K562 (cell line): Measurements from ENCODE around the gene CLTC. TPM values are rescaled to one million over a fixed set of nuclear protein-coding genes. Genes with fewer than 3 reads are reported as not detected.

ENCODE experiments used
- ATF1 ChIP-seq, 2 experiments: fragments of 450-650 bp in 1 of 2; IDR thresholded peaks; 2 replicates each; pipeline ENCODE4 v1.6.1; 2016; ENCODE audit warnings: missing compliant biosample characterization in 1 of 2, missing genetic modification characterization in 1 of 2
- ESRRA ChIP-seq: fragments of 450-650 bp; IDR thresholded peaks from 2 replicates; pipeline ENCODE4 v1.6.1; 2014; ENCODE audit warnings: low read depth, mild to moderate bottlenecking, moderate library complexity, borderline replicate concordance
- FIP1L1 ChIP-seq: fragments of 200-400 bp; formaldehyde crosslinking; IDR thresholded peaks from 2 replicates; pipeline ENCODE4 v1.6.1; 2018; ENCODE audit warnings: mild to moderate bottlenecking, low read depth, low read length; ENCODE audit not compliant: poor library complexity, severe bottlenecking
- GABPB1 ChIP-seq: sonication (generic); formaldehyde crosslinking; IDR thresholded peaks from 2 replicates; pipeline ENCODE4 v1.8.0; 2022; ENCODE audit warnings: mild to moderate bottlenecking, missing genetic modification reagents
- MEIS2 ChIP-seq: fragments of 450-650 bp; IDR thresholded peaks from 2 replicates; pipeline ENCODE4 v1.6.1; 2014; ENCODE audit warnings: mild to moderate bottlenecking; ENCODE audit not compliant: partially characterized antibody
- NR2C2 ChIP-seq, 2 experiments: fragments of 200-800 bp in 1 of 2; sonication (Bioruptor generic) in 1 of 2; sonication (generic) in 1 of 2; formaldehyde crosslinking in 1 of 2; IDR thresholded peaks; 2 replicates each; pipeline versions ENCODE4 v1.6.1 to v1.8.0; 2016 to 2022; ENCODE audit warnings: mild to moderate bottlenecking in 1 of 2, missing compliant biosample characterization in 1 of 2, missing genetic modification characterization in 1 of 2, missing genetic modification reagents in 1 of 2
- SP1 ChIP-seq: sonication (generic); formaldehyde crosslinking; IDR thresholded peaks from 2 replicates; pipeline ENCODE4 v1.8.1; 2022; ENCODE audit warnings: mild to moderate bottlenecking, missing genetic modification reagents
- TAF1 ChIP-seq: IDR thresholded peaks from 2 replicates; pipeline ENCODE4 v1.6.1; 2011; ENCODE audit warnings: mild to moderate bottlenecking, low read length, moderate library complexity; ENCODE audit not compliant: insufficient read depth, control insufficient read depth, severe bottlenecking; ENCODE audit errors: extremely low read depth
- TCF3 ChIP-seq: sonication (generic); formaldehyde crosslinking; IDR thresholded peaks from 2 replicates; pipeline ENCODE4 v1.4.0; 2020; ENCODE audit warnings: mild to moderate bottlenecking, missing genetic modification reagents
- polyA plus RNA-seq, 8 experiments: library from polyadenylated mRNA; depleted of rRNA in 4 of 8; stranded (reverse) in 5 of 8; unstranded in 3 of 8; fragments of >200 nt; fragmentation: Nextera tagmentation in 2 of 8; fragmentation: Illumina TruSeq in 1 of 8; extraction: Ambion mirVana in 2 of 8; extraction: Trizol in 1 of 8; gene quantifications; 2 replicates each; pipeline versions ENCODE4 v1.2.1 to v1.2.3, GENCODE V29; 2011 to 2014; ENCODE audit warnings: inconsistent platforms in 1 of 8, missing spikeins in 1 of 8
- total RNA-seq, 7 experiments: library from RNA; depleted of rRNA in 6 of 7; stranded (reverse); fragments of >200 nt in 6 of 7; fragmentation: Illumina TruSeq in 2 of 7; extraction: Trizol in 2 of 7; gene quantifications; 2 replicates each; pipeline versions ENCODE4 v1.2.1 to v1.2.3, GENCODE V29; 2011 to 2021; ENCODE audit warnings: low replicate concordance in 1 of 7
- TF ChIP-seq, protein P1 (sequence below): sonication (generic); formaldehyde crosslinking; IDR thresholded peaks from 2 replicates; pipeline ENCODE4 v1.8.0; 2022; ENCODE audit warnings: missing genetic modification reagents, mild to moderate bottlenecking, moderate library complexity, borderline replicate concordance
- TF ChIP-seq, protein P2 (sequence below), 2 experiments: fragments of 450-650 bp; IDR thresholded peaks; 2 replicates each; pipeline ENCODE4 v1.6.1; 2016

The CLTC gene
- total and polyA plus RNA-seq, 9 of the 15 experiments (the other 6 are each of a cell fraction or from before 2014, with no cell fraction given), result 115 to 267 (median 174) TPM

DNA sequence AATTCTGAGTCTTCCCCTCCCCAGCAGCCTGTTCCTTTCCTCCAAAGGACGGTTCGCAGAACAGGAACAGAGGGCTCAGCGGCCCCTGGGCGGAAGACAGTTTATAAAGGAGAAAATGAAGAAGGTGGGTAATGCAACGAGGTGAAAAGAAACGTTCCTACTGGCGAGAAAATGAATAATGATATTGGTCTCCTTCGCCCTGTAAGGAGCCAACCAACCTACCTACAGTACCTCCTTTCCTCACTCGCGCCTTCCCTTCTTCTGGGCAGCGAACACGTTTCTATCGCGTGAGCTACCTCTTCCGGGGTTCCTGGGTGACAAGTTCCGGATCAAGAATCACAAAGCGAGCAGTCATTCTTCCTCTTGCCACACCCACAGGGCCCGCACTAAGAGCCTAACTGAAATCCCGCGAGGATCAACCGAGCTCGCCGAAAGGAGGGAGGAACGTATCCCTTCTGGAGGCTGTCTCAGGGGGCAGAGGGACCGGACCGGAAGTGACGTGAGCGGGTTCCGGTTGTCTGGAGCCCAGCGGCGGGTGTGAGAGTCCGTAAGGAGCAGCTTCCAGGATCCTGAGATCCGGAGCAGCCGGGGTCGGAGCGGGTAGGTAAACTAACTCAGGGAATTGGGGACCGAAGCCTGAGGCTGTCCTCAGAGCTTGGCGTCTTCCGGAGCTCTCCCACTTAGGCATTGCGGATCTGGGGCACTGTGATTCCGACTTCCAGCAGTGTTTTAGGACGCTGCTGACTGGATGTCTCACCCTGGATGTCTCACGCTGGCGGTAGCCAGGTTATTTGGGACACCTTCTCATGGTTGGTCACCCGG is 87.7 kb downstream of the CLTC start, which contains the start of the genes PTRH2 and VMP1 (continued):
- TF ChIP-seq MEIS2 (peak; percentile 32), NR2C2 (CRISPR knock-in tag; IDR thresholded peaks at IDR 0.05) (peak; percentile 96), NR2C2 (tag; IDR thresholded peaks at IDR 0.05) (peak; percentile 99), FIP1L1 (no peak), ESRRA (peak; percentile 16; the same call in 1 of the 2 replicates), SP1 (CRISPR knock-in tag) (no peak), GABPB1 (CRISPR knock-in tag) (peak; percentile 98), TAF1 (peak; percentile 97), ATF1 (CRISPR knock-in tag; IDR thresholded peaks at IDR 0.05) (no peak), ATF1 (tag; IDR thresholded peaks at IDR 0.05) (peak; percentile 97), TCF3 (CRISPR knock-in tag) (peak; percentile 3; the same call in 1 of the 2 replicates)
- TF ChIP-seq, protein P1, sequence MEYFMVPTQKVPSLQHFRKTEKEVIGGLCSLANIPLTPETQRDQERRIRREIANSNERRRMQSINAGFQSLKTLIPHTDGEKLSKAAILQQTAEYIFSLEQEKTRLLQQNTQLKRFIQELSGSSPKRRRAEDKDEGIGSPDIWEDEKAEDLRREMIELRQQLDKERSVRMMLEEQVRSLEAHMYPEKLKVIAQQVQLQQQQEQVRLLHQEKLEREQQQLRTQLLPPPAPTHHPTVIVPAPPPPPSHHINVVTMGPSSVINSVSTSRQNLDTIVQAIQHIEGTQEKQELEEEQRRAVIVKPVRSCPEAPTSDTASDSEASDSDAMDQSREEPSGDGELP, result peak; percentile 40
- TF ChIP-seq, protein P2, sequence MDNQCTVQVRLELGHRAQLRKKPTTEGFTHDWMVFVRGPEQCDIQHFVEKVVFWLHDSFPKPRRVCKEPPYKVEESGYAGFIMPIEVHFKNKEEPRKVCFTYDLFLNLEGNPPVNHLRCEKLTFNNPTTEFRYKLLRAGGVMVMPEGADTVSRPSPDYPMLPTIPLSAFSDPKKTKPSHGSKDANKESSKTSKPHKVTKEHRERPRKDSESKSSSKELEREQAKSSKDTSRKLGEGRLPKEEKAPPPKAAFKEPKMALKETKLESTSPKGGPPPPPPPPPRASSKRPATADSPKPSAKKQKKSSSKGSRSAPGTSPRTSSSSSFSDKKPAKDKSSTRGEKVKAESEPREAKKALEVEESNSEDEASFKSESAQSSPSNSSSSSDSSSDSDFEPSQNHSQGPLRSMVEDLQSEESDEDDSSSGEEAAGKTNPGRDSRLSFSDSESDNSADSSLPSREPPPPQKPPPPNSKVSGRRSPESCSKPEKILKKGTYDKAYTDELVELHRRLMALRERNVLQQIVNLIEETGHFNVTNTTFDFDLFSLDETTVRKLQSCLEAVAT (IDR thresholded peaks at IDR 0.05), result peak; percentile 37 to 61; a peak in 3 of 4 replicates
